Tongue (tissue), 2 donors: ENCODE data around the gene TBC1D5. TPM values are rescaled to one million over a fixed set of nuclear protein-coding genes. Genes with fewer than 3 reads are reported as not detected.

ENCODE experiments used
- DNase-seq: peaks from one replicate; pipeline ENCODE4 v3.0.0-alpha.2; 2015
- total RNA-seq: library from RNA; depleted of rRNA; stranded (reverse); fragments of >200 nt; gene quantifications from one replicate; pipeline ENCODE4 v1.2.3, GENCODE V29; 2014

The TBC1D5 gene
- total RNA-seq, 1 donor from 2014 or later: 118 TPM

GRCh38 chr3:17160597-17160996 lies 581.8 kb downstream of the TBC1D5 start:
- no peak for DNase-seq

DNA sequence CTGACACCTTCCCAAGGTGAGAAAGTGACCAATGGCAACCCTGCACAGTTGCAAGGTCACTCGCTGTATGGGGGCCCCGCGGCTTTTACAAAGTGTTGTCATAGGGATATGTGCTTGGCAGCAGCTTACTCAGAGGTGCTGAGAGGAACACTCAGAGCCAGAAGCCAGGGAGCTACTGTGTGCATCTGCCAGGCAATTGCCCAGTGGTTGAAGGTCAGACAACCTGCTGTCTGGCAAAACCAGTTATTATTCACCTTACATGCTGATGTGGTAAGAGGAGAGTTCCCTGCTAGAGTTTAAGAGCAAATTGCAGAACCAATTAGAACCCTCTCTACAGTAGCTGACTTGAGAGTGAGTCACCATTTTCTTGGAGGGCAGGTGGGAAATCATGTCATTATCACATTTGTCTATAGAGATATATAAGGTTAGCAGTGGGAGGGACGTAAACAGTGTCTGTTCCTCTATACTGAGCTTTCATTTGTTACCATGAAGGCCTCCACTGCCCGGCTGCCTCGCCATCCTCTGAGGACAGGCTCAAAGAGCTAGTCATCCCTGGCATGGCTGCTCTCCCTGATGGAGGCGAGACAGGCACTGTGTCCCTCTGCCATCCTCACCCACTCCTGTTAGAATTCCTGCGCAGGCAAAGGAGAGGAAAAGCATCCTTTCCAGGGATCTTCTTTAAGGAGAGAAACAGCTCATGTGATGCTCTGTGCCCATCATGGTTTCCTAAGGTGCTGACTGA lies 583.3 kb downstream of the TBC1D5 start:
- no peak for DNase-seq

DNA sequence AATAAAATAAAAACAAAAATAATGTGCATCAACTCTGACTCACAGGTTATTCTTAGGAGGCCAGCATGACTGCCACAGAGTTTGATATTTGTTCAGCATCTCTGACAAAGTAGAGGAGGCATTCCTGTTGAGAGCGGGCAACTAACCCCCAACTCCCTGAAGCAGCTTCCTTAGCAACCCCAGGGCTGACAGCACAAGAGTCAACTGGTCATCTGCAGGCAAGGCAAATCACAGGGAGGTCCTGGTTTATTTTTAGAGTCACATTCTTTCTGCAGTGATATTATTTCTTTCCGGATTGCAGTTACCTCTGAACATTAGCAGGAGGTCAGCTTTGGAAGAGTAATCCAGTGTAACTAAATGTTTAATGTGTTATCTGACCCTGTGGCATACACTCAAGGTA lies 584.7 kb downstream of the TBC1D5 start:
- DNase-seq: no peak

GRCh38 chr3:17156864-17157263 lies 585.6 kb downstream of the TBC1D5 start:
- DNase-seq: no peak

DNA sequence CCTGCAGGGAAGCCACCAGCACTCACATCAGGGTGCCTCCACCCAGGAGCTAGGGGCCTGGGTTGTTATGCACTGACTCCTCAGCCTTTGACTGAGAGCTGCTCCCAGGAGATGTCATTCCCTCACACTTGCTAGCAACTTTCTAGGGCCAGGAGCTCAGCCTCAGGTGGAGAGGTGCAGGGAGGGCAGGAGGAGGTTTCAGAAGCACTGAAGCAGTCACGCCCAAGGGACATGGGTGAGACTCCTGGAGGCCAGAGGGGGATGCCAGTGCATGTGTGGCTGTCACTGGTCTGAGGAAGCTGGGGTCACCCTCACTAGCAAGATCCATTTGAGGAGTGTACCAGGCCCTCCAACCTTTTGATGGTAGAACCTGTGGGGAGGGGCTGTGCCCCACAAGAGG lies 586.5 kb downstream of the TBC1D5 start:
- no peak for DNase-seq

DNA sequence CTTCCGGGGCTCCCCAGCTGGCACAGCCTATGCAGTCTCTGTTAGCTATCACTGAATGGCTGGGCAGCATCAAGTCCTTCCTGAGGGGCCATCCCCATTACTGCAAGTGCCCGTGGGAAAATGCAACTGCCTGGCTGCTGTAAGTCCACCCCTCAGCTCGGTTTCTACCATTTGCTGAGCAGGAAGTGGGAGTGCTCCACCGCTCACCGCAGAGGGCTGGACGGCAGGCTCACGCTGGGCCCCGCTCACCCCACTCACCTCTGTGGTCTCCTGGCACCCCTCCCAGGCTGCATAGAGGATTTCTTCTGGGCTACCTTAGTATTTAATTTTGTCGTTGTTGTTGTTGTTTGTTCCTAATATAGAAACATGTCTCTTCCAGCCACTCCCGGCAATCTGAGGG lies 587.5 kb downstream of the TBC1D5 start:
- DNase-seq: no peak

- no peak for DNase-seq
These were observed 588.2 kb downstream of the TBC1D5 start for GRCh38 chr3:17154221-17154620.

DNA sequence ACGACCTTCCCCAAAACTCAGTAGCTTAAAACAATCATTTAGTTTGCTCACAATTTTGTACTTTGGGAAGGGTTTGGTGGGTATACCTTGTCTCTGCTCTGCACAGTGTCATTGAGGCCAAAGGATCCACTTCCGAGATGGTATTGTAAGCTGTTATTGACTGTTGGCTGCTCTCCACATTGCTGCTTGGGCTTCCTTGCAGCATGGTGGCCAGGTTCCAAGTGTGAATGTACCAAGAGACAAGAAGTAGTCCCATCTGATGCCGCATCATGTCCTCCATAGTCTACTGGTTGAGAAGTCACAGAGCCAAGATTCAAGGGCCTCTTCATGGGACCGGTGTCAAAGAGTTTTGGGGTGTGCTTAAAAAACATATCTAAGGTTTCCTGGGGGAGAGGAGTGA lies 589.2 kb downstream of the TBC1D5 start:
- no peak for DNase-seq

DNA sequence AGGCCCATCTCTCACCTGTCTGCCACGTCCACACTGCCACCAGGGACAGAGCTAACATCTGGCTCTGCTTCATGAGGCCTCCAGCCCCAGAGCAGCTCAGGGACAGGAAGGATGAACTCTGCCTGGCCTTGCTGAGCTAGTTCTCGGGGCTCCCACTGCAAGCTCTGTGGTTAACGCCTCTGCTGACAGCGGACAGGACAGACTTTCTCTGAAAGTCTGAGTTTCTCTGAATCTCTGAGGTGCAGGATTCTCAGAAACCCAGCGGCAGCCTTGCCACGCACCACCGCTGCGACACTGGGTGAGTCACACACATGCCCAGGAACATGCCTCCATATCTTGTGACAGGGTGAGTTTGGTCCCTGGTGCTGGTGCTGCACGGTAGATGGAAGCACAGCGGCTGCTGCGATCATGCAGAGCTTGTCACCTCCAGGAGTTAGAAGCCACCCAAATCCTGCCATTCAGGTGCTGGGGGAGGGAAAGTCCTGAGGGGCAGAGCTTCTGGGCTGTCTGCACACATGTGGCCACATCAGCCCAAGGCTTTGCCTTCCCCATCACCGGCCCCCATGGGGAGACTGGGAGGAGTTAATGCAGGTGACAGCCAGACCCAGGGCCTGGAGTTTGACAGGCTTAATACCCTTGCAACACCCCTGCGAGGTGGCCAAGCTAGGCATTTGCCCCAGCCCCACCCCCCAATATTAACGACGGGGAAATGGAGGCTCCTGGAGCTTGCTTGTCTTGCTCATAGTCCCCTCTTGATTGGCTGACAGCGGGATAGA lies 590.6 kb downstream of the TBC1D5 start:
- no peak for DNase-seq

DNA sequence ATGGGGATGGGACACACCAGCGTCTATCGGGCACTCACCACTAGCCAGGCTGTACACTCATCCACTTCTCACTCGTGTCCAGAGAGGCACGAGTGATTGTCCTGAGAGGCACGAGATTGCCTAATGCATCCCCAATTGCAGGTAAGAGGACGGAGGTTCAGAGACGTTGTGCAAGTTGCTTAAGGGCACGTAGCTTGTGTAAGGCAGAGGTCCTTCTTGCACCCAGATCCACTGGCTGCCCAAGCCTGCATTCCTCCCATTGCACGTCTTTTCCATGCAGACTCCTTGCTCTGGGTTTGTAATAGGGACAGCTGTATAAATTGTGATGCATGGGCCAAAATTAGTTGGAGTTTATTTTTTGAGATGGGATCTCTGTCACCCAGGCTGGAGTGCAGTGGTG lies 593.4 kb downstream of the TBC1D5 start:
- DNase-seq: no peak

GRCh38 chr3:17144665-17144993 lies 597.8 kb downstream of the TBC1D5 start:
- no peak for DNase-seq

DNA sequence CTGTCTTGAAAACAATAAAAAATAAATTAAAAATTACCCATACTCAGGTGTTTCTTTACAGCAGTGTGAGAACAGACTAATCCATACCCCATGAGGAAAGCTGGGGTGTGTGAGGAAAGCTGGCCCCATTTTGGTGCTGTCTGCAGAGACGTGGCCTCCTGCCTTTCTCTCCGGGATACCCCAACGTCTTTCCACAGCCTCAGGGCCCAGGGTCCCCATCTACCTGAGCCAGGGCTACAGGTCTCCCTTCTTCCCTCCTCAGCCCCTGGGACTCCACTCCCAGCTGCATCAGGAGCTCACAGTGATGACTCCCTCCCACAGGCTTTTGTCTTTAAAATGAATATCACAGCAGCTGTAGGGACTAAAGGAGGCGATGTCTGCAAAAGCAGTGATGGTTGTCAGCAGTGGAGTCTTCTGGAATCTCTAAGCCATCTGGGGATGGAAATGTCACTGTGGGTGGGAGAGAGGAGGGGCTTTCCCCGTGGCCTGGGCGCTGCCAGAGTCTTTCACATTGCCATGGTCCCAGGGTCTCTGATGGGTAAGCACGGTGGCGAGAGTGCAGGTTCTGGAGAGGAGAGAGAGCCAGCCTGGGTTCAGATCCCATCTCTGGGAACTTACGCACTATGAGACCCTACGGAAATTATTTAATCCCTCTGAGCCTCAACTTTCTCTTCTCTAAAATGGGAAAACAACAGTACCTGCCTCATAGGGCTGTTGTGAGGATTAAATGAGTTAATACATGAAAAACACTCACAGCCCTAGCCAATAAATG lies 598.4 kb downstream of the TBC1D5 start:
- no peak for DNase-seq

GRCh38 chr3:17142516-17142915 lies 599.9 kb downstream of the TBC1D5 start:
- no peak for DNase-seq

DNA sequence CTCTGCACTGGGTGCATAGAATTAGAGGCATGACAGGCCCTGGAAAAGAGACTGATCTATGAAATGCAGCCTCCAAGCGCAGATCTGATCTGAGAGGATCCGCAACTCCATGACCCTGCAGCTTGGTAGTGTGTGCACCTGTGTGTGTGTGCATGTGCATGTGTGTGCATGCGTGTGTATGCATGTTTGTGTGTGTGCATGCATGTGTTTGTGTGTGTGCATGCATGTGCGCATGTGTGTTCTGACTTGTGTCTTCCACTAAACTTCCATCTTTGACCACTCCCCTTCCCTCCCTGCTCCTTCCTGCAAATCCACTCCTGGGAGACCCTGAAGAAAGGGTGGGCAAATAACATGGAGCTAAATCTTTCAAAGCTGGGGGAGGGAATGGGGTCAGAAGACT lies 600.7 kb downstream of the TBC1D5 start:
- DNase-seq: no peak

DNA sequence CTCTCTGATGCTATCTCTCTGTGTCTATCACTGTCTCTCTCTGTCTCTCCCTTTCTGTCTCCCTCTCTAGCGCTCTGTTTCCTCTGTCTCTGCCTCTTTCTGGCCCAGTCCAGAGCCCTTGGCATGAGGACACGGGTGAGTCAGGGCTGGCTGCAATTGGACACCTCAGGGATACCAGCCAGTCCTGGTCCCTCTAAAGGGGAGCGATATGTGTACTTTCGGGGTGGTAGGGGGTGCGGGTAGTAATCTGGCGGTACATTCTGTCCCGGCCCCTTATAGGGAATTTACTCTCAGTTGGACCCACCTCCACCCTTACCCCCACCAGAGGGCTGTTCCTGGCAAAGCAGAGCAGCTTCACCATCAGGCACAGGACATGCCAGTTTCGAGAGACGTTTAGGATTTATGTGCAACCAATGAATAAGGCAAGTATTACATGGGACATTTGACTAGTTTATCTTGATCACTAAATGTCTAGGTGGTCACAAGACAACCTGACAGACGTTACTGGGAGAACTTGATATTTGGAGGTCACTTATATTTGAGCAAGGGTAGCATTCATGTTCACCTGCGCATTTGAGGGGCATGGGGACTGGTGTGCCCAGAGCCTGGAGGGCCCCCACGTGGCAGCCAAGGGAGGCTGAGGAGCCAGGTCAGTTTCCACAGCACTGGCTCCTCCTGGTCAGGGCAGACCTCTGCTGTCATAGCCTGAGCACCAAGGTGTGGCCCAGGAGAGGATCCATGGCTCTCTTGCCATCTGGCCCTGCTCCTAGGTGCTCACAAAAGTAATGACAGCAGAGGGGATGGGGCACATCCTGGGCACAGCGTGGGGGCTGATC lies 601.5 kb downstream of the TBC1D5 start:
- no peak for DNase-seq

- no peak for DNase-seq
These were observed 604.0 kb downstream of the TBC1D5 start for GRCh38 chr3:17138246-17139039.

DNA sequence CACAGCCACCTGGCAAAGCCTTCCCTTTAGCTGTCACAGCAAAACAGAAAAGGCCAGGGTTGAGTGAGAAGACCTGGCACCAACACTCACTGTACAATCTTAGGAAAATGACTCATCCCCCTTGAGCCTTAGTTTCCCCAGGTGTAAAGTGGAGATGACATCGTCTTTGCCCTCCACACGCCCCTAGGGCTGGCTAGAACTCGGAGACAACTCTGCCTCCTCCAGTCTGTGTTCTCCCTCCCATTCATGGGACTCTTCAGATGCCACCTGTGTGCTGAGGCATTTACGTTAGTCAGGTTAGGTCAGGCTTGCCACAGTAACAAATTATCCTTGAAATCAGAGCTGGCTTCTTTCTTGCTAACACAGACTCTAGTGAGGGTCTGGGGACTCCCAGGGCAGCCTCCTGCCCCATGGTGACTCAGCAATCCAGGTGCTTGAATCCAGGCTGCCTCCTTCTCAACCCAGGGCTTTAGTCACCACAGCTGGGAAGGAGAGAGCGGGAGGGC lies 605.1 kb downstream of the TBC1D5 start:
- DNase-seq: no peak

GRCh38 chr3:17136136-17136721 lies 606.2 kb downstream of the TBC1D5 start:
- no peak for DNase-seq

DNA sequence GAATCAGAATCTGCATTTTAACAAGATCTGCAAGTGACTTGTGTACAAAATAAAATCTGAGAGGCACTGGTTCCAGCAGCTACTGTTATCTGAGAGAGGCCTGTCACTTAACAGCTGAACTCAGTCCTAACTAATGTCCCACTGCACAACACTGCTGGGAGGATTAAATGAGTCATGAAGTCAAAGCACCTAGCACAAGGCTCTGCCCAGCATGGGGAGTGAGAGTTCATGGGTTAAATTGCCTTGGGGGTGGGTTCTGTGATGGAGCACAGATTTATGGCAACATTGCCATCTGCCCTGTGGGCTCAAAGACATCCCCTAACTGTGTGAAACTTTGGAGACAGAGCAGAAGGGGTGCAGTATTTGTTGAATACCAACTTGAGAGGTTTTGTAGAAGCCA lies 606.7 kb downstream of the TBC1D5 start:
- DNase-seq: no peak

- DNase-seq: no peak
These were observed 608.5 kb downstream of the TBC1D5 start for GRCh38 chr3:17133632-17134545.
